NCI-H128 (cell line): ENCODE results near the gene SCGN.

Source experiments
- DNase-seq: peaks from one replicate; lab custom pipeline; 2025; ENCODE audit not compliant: unreplicated experiment; lab: John Stamatoyannopoulos, UW

The SCGN gene

DNA sequence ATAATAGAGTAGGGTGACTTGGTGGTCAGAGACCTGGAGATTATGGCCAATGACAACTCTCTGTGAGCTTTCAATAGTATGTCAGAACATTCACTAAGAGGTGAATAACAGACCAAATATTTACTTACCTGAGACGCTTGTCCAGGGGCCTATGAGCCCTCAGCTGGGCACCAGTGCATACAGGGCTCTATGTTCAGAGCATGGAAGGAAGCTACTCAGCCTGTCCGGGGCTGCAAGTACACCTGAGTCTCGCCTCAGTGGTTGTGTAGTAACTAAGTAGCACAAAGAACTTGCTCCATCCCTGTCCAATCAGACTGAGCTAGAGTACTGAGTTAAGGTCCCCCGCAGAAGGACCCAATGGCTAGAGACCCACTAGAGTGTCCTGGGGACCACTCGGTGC lies 11.6 kb upstream of the SCGN start:
- no peak for DNase-seq

DNA sequence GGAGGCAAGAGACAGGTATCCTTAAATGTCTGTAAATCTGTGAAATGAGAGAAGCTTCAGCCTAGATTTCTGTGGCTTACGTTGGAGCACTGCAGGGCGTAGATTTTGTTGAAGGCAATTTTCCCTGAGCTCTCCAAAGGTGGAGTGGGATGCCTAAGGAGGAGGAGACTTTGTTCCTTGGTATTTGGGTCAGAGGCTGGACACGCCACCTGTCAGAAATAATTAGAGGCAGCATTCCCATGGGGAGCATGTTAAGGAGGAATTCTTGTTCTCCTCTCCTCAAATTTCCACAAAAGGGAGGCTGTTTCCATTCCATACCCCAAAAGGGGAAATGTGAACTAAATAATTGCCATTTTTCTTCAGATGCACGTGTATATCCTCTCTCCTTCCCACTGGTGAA lies 11.1 kb upstream of the SCGN start:
- DNase-seq = no peak

DNA sequence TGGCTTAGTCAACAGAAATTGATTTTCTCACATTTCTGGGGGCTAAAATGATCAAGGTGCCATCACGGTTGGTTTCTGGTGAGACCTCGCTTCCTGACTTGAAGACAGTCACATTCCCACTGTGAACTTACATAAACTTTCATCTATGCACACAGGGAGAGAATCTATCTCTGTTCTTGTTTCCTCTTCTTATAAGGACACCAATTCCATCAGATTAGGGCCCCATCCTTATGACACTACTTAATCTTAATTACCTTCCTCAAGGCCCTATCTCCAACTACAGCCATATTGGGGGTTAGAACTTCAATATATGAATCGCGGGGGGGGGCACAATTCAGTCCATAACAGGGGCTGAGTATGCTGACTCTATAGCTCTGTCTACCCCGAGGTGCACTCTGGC lies 10.6 kb upstream of the SCGN start:
- no peak for DNase-seq

DNA sequence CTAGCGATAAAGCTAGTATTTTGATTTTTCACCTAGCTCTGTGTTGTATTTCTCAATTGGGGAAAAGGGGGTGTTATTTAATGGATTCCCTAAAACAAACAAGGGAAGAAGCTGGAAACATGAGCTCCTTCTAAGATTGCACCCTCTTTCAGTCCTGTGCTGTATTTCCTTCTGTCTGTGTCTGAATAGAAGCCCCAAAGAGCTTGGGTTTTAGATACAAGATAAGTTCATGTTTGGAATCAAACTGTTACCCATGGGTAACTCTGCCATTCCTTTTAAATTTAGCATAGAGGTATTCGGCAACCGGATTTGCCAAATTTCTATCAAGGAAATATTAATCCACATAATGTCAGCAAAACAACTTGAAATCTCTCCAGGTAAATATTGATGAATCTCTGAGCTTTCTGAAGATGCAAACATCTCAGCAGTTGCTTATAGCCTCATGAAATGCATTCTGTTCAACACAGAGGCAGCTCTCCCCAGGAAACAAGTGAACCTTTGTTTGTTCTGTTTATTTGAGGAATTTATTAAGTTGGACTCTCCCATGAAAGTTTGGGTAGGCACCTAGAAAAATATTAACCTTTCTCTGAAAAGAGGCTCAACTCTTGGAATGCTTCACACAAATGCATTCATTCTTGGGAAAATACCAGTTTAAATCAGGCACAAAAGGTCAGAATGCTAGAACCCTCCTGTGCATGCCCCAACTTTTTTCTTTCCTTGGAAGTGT lies 9.9 kb upstream of the SCGN start:
- DNase-seq = no peak

DNA sequence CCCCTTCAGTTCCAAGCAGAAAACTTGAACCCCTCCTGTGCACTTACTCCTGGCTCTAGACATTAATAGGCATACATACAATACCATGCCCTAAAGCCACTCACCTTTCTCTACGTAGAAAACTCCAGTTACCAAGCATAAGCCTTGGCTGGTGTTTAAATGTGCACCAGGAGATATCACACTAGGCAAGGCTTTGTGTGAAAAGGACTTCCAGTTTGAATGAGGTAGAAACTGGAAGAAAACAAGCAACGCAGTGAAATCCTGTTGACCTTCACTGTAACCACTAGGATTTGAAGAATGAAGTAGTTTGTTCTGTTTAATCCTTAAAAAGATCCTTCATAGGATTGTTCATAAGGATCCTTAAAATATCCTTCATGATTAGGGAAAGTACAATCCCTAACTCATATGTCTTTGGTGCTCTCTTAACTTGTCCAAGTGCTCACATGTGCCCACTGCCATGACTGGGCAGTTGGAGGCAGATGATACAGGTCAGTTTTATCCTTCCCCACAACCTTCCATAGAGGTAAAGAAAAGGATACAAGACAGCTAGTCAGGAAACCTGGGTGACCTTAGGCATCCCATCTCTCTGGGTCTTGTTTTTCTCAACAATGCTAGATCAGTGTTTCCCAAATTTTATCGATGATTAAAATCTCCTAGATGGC lies 9.2 kb upstream of the SCGN start:
- DNase-seq = no peak

DNA sequence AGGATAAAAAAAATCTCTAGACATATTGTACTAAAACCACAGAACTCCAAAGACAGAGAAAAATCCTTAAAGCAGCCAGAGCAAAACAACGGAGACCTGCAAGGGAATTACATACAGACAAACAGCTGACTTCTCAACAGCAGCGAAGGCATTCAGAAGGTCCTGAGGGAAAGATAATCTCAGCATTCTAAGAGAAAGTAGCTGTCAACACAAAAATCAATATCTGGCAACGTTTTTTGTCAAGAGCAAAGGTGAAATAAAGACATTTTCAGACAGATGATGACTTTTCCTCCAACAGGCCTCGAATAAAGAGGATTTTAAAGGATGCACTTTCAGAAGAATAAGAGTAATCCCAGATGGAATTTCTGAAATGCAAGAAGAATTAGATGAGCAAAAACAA lies 6.1 kb upstream of the SCGN start:
- no peak for DNase-seq

DNA sequence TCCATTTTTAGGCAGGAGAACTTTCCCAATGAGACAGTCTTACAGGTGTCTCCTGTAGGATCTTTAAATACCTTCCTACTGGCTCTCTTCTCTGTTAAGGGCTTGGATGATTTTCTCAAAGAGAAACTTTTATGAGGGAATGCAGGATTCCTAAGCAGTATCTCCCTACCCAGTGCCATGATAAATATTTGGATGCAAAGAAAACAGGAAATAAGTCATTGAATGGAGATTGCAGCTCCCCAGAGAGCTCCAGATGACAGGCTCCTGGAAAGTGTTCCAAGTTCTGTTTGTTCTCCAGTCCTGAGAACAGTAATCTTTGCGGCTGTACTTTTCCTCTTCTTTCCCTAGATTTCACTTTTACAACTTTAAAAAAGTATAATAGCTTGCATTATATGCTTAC lies 2.4 kb upstream of the SCGN start:
- DNase-seq = no peak

DNA sequence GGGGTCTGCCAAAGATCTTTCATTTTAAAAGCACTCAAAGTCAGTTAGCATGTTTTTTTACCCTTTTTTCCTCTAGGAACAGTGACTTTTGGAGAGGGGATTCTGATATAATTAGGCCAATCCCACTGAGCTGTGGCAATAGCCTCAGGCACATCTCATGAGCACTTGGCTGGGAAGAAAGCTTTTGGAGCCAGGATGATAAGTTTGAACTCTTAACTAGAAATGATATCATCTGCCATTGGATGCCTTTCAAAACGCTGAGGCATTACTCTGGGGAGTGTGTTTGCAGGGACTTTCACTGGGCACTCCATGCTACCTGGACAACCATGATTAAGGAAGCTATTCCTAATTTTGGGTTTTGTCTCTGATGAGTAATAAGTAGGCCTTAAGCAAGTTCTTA lies 3.7 kb downstream of the SCGN start:
- no peak for DNase-seq

DNA sequence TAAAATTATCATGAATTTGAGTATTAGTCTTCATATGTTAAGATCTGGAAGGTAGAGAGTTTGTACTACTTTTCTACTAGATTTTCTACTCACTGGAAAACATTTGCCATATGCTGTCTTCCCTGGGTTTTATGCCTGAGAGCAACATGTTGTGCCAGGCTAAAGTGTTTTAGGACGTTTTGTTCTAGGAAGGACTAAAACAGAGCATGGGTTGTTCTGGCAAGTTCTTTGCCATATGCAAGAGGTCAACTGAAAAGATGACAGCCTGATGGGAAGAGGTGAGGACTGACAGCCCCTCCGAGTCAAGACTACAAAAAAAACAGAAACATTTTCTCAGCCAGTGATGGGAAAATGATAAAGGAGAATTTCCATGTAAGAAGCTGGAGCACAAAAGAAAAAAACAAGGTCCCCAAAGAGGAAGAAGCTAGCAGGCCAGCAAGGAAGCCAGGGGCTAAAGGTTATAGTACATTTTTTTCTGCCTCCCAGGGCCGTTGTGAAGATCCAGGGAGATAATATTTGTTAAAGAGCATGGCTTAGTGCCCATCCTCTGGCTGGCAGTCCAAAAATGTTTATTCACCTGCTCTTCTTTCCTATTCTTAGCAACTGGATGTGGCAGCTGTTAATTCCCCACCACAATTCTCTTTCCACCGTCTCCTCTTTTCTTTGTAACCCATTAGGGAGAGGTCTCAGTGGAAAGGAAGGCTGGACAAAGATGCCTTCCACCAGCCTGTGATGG lies 7.8 kb downstream of the SCGN start:
- no peak for DNase-seq

DNA sequence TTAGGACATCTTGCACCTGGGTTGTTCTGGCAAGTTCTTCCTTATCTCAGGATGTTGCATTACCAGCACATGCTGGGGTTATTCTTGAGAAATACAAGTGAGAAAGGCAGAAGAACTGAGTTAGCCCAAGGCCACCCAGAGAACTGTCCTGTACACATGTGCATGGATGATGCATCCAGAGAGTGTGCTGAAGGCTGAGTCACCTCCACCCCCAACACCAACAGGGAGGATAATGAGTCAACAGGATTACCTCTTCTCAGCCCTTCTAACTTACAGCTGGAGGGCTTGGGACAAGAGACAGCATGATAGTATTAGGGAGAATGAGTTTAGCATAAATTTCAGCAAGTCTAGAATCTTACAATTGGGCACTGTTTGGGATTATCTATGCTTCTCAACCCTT lies 8.5 kb downstream of the SCGN start:
- DNase-seq = no peak

DNA sequence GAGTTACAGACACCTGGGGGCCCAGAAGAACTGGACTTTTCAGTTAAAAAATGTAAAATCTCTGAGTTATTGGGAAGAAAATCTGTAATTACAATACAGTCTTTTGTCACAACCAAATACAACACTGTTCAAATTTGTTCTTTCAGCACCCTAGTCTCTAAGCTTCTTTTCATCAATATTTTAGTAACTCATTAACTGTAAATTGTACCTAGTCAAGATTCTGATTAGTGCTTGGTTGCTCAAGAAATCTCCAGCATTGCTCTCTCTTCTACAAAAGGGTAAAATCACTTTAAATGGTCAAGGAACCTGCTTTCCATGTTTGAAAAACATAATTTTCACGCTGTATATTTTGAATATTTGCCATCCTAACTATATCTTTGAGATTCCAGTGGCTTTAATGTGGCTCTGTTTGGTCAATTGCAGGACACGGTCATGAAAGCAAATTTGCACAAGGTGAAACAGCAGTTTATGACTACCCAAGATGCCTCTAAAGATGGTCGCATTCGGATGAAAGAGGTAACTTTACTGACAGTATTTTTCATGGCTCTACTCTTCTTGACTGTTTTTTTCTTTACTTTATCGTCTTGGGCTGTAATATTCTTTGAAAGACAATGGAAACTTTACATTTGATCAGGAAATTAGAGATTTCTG lies 9.2 kb downstream of the SCGN start:
- DNase-seq = no peak

DNA sequence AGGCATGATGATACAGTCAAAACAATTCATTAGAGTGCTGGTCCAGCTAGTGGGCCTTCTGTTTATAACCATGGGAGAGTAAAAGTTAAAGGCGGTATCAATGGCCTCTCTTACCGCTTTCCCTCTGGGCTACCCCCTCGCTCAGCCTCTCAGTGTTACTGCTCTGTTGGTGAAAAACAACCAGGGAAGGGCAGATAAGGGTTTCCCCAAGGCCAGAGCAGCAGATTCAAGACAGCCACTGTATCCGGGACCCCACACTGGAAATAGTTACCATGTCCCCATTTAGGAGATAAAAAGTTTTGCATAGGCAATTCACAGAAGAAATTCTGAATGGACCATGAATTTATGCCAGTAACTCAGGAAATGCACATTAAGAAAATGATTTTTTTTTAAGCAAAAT lies 13.4 kb downstream of the SCGN start:
- DNase-seq = no peak

DNA sequence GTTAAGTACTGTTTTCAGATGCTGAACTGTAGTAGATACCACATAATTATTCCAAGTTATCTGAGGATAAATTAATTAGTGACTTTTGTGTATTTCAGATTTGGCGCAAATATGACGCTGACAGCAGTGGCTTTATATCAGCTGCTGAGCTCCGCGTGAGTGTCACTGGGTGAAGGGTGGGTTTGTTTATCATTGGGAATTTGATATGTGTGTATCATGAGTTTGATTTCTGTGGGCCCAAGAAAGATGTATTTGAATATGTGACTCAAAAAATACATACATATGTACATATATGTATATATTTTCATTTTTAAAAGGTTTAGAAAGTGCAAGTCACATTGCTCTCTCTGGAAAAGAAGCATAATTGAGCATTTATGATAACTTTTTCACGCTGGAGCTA lies 17.4 kb downstream of the SCGN start:
- no peak for DNase-seq

DNA sequence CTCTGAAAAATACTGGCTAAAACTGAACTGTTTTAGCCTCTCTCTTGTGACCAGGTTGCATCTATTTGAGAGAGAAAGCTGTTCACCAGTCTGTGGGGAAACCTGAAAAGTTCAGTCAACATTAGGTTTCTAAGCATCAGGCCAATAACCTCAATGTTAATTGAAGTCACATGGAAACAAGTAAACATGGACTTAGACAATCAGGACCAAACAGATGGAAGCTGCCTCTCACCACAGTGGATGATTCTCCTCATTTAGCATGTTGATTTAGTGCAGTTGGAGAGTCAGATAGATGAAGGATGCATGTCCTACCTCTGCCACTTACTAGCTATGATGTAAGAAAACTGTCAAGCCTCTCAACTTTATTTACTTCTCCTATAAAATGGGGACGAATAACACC lies 18.2 kb downstream of the SCGN start:
- no peak for DNase-seq

DNA sequence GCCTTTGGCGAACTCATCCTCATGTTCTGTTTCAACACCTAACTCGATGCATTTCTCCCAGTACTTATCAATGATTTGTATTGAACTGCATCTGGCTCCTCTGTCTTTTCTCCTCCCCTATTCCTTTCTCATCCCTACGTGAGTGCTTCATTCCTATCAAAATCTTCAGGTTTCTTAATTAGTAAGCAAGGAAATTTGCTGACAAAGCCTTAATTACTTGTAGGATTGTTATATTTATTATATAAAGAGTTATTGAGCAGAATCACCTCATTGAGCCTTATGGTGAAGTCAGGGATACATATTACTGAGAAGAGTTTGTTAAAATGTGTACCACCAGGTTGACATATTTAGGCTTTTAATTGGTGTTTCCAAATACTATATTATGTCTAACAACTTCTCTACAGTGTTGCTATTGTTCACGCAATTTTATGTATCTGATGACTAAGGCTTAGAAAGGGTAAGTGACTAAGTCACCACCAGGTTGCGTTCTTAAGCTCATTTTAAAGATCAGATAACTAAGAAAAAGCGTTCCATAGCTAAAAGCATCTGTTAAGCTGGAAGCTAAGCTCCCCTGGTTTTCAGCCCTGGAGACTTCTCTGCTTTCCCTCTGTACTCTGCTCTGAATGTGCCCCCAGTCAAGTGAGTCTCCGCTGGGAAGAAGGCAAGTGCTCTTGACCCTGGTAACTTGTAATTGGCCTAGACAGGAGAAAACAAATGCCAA lies 18.9 kb downstream of the SCGN start:
- no peak for DNase-seq

DNA sequence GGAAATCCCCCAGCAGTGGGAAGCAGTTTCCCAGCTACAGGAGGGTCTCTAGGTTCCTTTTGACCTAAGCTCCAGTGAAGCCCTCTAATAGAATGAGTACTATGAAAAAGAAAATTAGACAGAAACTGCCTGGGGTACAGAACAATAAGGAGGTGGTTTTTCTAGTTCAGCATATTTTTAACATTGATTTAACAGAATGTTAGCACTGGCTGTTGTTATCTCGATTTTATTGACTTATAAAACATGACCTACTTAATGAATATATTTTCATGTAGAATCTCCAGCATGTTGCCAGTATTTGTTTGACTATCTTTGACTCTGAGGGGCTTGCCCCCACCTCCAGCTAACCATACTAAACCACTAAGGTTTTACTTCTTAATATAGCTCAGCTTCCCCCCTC lies 19.6 kb downstream of the SCGN start:
- no peak for DNase-seq

DNA sequence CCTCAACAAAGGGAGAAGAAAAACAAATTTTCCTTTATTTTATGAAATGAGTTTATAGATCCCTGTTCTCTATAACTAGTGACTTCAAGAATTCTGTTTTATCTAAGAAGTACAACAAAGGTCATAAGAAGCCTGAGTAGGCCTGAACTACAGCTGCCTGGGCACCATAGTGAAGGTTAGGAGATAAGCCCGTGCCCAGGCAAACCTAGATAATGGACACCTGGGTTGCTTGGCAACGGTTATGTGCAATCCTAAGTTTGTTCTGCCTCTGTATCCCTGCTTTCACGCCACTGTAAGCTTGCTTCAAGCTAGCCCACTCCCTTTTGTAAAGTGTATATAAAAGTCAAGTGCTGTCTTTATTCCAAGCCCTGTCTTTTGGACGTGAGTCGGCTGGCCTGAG lies 23.2 kb downstream of the SCGN start:
- DNase-seq = no peak

DNA sequence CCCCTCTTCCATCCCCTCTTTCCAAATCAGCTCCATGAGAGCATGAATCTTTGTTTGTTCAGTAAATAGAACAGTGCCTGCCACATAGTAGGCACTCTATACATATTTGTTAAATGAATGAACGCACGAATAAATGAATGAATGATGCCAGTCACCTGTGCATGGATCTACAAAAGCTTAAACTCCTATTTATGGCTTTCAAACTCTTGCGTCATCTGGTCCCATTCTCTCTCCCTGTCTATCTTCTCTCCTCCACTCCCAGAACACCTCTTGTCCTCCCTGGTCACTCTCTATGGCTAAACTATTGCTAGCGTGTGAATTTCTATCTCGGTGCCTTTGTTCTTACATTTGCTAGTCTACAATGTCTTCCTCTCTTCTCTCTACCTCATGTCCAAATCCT lies 24.8 kb downstream of the SCGN start:
- DNase-seq = no peak

DNA sequence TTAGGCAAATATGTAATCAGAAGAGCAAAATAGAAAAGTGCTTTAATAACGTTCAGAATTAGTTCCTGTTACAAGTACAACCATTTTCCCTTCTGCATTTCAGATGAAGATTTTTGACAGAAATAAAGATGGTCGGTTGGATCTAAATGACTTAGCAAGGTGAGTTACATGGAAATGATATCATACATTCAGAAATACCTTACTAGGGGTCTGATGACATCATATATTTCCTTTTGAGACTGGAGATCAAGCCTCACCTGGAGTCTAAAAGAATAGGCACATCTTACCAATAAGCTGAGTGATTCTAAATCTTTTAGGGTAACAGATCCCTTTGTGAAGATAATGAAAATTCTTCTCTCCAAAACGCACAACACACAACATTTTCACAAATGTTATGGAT lies 29.8 kb downstream of the SCGN start:
- no peak for DNase-seq

DNA sequence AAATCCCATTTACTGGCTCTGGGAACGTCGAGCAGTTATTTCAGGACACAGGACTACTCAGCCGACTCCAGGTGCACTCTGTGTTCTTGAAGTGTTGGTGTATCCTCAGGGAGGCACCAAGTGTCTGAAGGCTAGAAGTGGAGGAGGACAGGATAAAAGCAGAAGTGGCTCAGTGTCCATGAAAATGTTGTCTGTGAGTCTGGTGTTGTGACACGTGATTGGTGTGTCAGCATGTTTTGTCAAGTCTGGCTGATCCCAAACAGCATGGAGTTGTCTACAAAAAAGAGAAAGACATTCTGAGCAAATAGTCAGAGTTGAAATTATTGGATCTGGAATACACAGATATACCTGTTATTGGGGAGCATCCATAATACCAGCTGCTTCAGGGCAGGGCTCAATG lies 30.3 kb downstream of the SCGN start:
- DNase-seq = no peak

DNA sequence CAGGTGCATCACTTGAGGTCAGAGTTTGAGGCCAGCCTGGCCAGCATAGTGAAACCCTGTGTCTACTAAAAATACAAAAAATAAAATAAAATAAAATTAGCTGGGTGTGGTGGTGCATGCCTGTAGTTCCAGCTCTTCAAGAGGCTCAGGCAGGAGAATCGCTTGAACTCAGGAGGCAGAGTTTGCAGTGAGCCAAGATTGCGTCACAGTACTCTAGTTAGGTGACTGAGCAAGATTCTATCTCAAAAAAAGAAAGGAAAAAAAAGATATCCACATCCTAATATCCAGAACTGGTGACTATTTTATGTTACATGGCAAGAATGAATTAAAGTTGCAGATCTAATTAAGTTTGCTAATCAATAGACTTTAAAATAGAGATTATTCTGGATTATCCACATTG lies 32.5 kb downstream of the SCGN start:
- no peak for DNase-seq
